Superior temporal gyrus (tissue), 1 donor: ENCODE measurements around the gene CISD2.
"Not testable (repeated sequence)": the region's sequence is repeated elsewhere in the genome, so short reads cannot be mapped to it uniquely, and the experiment has no call there.

Source experiments
- DNase-seq: peaks from one replicate; pipeline ENCODE4 v3.0.0-alpha.2; 2016; ENCODE audit errors: extremely low spot score

Gene CISD2

DNA sequence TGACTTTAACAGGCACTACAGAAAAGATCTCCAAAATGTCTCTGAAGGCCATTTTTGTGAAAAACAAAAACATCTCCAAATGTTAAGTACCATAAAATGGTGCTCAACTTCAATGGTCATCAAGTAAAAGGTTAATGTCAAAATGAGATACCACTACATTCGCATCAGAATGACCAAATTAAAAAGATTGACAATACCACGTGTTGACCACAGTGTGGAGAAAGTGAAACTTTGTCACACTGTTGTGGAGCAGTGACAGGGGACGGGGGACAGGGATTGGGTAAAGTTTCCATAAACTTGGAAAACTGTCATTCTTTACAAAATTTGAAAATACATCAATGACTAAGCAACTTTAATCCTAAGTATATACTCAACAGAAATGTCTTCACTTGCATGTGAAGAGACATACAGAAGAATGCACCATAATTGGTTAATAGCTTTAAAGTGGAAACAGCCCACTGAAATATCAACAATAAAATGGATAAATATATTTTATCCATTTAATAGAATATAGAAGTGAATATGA, 19.1 kb upstream of the CISD2 start:
- DNase-seq, result no peak

DNA sequence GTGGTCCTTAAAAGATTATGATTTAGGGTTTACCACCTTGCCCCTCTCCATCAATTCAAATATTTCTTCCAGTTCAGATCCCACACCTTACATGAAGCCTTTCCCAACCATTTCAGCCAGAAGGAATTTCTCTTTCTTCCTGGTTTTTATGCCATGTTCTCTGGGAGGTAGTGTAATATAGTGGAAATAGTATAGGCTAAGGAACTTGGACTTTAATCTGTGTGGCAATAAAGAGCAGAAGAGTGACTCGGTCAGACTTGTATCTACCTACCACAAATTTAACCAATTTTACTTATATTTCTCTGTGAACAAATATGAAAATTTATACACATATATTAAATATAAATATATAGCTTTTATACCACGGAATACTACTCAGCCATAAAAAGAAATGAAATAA, 18.4 kb upstream of the CISD2 start:
- DNase-seq, result no peak

GRCh38 chr4:102858828-102859464, 9.8 kb upstream of the CISD2 start:
- no peak for DNase-seq

DNA sequence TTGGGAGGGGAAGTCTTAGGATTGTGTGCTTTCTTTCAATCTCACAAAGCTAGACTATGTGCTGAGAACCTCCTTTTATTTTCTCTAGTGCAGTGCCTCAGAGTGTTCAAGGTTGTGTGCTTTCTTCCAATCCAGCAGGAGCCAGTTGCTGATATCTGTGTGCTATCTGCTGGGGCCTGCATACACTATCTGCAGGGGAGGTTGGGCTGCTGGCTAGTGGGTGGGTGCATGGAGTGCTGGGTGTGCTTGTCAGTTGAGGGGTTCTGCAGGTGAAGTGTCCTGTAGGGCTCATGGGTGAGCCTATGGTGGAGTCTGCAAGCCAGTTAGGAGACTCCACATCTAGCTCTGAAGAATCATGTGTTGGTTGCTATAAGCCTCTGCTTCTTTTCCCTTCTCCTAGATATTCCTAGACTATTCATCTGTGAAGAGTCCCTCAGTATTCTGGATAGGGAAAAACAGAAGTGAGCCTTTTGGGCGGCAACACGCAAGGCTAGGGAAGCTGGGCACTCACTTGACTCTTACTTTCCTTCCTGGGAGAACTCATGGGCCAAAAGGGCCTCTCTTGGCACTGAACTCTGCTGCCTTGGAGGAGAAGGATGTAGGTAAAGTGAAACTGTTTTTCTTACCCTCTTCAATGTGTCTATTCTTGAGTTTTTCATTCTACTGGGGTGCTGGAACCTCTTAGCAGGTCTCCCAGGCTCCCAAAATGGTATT, 8.0 kb upstream of the CISD2 start:
- no peak for DNase-seq

DNA sequence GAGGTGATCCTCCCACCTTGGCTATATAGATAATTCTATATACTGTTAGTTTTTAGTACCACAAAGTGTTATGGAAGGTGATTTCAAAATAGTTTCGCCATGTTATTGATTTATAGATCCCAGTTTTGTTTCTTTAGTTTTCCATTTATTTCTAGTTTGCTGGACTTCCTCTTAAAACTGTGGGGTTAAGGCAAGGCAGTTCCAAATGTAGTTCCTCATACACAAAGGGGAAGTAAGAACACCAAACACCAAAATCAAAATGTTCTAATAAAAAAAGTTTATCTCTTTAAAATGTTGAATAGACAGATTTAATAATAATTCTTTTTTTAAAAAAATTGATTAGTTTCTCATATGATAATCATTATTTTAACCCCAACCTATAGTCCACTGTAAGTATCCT, 6.8 kb upstream of the CISD2 start:
- no peak for DNase-seq

GRCh38 chr4:102862747-102863146, 6.0 kb upstream of the CISD2 start:
- no peak for DNase-seq

GRCh38 chr4:102865327-102865726, 3.5 kb upstream of the CISD2 start:
- DNase-seq, result not testable (repeated sequence)

- no peak for DNase-seq
These were observed 1.3 kb upstream of the CISD2 start for GRCh38 chr4:102867278-102868152.

DNA sequence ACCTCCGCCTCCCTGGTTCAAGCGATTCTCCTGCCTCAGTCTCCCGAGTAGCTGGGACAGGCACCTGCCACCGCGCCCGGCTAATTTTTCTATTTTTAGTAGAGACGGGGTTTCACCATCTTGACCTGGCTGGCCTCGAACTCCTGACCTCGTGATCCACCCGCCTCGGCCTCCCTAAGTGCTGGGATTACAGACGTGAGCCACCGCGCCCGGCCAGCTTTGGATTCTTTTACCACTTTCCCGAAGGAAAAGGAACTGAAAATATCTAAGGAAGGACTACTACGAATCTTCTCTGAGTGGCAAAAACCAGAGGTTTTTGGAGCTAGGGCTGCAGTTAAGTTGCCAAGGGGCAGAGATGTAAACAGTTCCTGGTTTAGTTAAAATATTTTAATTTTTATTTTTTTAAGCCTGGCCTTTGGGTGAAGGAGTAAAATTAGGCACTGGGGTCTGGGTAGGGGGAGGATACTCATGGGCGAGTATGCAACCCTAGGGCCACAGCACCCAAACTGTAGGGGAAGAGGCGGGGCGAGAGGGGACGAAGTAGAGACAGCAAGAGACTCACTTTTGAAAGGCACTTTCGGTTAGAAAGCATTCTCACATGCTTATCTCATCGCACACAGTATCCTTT, 525 bp upstream of the CISD2 start:
- DNase-seq, result no peak

- no peak for DNase-seq
These were observed 891 bp downstream of the CISD2 start for GRCh38 chr4:102869569-102870197.

- DNase-seq, result no peak
These were observed 3.0 kb downstream of the CISD2 start for GRCh38 chr4:102871772-102872171.

GRCh38 chr4:102877477-102878106, 8.8 kb downstream of the CISD2 start:
- not testable (repeated sequence) for DNase-seq

DNA sequence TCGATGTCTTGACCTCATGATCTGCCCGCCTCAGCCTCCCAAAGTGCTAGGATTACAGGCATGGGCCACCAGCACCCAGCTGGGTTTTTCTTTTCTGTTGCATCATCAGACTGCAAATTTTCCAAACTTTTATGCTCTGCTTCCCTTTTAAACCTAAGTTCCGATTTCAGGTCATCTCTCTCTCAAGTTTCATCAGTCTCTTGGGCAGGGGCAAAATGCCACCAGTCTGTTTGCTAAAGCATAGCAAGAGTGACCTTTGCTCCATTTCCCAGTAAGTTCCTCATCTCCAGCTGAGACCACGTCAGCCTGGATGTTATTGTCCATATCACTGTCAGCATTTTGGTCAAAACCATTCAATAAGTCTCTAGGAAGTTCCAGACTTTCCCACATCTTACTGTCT, 9.6 kb downstream of the CISD2 start:
- not testable (repeated sequence) for DNase-seq

GRCh38 chr4:102878901-102879300, 10.1 kb downstream of the CISD2 start:
- DNase-seq, result no peak

DNA sequence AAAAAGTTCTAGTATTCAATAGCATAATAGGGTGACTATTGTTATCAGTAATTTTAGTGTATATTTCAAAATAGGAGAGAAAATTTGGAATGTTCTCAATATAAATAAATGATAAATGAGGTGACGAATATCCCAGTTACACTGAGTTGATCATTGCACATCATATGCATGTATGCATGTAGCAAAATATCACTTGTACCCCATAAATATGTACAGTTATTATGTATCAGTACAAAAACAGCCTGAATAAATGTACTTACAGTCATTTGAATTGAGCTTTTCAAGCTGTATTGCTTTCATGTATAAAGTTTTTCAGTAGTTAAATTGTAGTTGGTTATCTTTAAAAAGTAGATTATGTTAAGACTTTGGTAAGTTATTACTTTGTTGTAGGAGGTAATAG, 12.6 kb downstream of the CISD2 start:
- no peak for DNase-seq

DNA sequence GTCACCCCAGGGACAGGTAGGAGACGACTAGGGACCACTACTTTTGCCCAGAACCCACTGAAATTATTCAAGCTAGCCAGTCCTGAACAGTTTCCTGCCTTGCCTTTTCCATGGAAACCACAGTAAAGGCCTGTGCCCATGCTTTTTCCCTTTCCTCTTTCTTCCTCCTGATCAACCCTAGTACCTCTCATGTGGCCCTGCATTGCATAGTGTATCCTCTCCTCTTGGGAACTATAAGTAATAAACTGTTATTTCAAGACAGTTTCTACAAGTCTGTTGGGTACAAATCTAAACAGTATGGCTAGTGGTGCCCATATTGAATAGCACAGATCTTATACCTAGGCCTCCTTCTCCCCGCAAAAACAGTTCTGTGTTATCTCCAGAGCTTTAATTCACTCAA, 14.5 kb downstream of the CISD2 start:
- no peak for DNase-seq

- DNase-seq, result not testable (repeated sequence)
These were observed 19.8 kb downstream of the CISD2 start for GRCh38 chr4:102888570-102888969.

- DNase-seq, result not testable (repeated sequence)
These were observed 21.1 kb downstream of the CISD2 start for GRCh38 chr4:102889866-102890265.

GRCh38 chr4:102896547-102896946, 27.8 kb downstream of the CISD2 start:
- DNase-seq, result not testable (repeated sequence)

- DNase-seq, result not testable (repeated sequence)
These were observed 28.8 kb downstream of the CISD2 start for GRCh38 chr4:102897610-102898009.

- DNase-seq, result no peak
These were observed 33.0 kb downstream of the CISD2 start for GRCh38 chr4:102901804-102902203.
